IPS-11a (cell line): ENCODE data around the gene MYBPH.

Source experiments
- H3K4me3 ChIP-seq: one replicate; pipeline ENCODE4 v1.5.1; 2013; ENCODE audit warnings: low read depth, low read length, control low read depth

Gene MYBPH

DNA sequence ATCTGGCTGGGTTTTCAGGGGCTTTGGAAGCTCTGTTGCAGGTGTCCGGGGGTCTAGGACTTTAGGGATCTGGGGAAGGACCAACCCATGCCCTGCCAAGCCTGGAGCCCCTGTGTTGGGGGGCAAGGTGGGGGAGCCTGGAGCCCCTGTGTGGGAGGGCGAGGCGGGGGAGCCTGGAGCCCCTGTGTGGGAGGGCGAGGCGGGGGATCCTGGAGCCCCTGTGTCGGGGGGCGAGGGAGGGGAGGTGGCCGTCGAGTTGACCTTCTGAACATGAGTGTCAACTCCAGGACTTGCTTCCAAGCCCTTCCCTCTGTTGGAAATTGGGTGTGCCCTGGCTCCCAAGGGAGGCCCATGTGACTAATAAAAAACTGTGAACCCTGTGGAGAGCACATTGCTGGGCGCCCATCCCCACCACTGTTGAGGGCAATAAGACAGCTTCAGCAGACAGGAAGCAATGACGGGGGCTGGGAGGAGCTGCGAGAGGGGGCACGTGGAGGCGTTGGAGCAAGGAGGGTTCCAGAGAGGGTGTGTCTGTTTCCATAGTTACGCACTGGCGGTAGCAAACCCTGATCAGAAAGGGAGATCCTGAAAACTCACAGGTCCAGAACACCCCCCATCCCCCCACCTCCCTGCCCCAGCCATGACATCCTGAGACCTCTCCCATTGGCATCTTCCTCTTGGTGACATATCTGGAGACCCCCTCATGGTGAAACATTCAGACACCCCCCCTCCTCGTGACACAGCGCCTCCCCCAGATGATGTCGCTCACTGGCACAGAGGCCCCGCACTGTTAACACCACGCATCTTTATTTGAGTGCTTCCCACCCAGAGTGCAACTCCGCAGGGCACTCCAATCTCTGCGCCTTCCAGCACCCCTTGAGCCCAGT, 8.4 kb downstream of the MYBPH start:
- H3K4me3 ChIP-seq, result no peak overlapping the region

DNA sequence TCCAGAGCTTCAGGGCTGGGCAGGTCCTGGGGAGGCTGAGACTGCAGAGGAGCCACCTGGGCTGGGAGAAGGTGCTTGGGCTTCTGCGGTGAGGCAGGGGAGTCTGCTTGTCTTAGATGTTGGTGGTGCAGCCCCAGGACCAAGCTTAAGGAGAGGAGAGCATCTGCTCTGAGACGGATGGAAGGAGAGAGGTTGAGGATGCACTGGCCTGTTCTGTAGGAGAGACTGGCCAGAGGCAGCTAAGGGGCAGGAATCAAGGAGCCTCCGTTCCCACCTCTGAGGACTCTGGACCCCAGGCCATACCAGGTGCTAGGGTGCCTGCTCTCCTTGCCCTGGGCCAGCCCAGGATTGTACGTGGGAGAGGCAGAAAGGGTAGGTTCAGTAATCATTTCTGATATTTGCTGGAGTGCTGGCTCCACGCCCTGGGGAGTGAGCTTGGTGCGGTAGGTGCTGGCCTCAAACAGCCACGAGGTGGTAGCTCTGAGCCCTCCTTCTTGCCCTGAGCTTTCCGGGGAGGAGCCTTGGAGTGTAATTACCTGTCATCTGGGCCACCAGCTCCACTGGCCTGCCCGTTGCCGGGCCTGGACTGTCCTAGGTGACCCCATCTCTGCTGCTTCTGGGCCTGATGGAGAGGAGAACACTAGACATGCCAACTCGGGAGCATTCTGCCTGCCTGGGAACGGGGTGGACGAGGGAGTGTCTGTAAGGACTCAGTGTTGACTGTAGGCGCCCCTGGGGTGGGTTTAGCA, 9.3 kb downstream of the MYBPH start:
- H3K4me3 ChIP-seq, result no peak overlapping the region

DNA sequence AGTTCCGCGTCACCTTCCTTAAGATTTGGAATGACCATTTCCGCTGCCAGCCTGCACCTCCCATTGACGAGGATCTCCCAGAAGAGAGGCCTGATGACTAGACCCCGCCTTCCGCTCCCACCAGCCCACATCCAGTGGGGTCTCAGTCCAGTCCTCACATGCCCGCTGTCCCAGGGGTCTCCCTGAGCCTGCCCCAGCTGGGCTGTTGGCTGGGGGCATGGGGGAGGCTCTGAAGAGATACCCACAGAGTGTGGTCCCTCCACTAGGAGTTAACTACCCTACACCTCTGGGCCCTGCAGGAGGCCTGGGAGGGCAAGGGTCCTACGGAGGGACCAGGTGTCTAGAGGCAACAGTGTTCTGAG, 9.8 kb downstream of the MYBPH start:
- H3K4me3 ChIP-seq, result no peak overlapping the region

DNA sequence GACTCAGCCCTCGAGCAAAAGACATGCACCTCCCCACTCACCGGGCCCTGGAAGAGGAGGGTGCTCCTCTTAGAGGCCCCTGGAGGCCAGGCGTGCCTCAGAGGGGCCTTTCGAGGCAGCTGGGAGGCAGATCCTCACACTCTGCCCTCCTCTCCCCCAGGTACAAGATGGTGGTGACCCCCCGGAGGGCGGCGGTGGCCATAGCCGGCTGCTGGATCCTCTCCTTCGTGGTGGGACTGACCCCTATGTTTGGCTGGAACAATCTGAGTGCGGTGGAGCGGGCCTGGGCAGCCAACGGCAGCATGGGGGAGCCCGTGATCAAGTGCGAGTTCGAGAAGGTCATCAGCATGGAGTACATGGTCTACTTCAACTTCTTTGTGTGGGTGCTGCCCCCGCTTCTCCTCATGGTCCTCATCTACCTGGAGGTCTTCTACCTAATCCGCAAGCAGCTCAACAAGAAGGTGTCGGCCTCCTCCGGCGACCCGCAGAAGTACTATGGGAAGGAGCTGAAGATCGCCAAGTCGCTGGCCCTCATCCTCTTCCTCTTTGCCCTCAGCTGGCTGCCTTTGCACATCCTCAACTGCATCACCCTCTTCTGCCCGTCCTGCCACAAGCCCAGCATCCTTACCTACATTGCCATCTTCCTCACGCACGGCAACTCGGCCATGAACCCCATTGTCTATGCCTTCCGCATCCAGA, 10.4 kb downstream of the MYBPH start:
- no peak overlapping the region for H3K4me3 ChIP-seq

DNA sequence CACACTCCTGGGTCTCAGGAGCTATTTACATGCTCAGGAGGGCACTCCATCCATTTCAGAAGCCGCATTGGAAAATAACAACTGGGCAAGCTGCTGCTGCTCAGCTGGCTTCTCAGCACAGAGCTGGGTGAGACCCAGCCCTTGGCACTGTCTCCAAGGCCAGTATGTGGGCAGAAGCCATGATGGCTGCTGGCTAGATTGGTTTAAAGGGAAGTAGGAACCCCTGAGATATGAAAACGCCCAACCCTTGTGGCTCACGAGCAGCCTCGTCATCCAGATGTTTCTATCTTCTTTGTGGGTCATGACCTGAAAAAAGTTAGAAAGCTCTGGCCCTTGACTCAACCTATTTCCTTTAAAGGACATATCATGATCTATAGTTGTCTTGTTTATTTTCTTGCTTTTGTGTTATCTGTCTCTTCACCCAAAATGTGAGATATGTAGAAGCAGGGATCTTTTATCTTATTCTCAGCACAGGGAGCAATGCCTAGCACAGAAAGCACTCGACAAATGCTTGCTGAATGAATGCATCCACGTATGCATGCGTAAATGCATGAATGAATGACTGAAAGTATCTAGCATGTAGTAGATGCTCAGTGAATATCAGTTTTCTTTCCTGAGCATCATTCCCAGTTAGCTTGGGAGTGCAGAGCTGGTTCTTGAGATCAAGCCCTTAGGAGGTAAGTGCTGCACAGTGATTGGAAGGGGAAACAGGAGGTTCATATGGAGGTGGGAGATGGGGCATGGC, 11.6 kb downstream of the MYBPH start:
- H3K4me3 ChIP-seq, result no peak overlapping the region

- no peak overlapping the region for H3K4me3 ChIP-seq
These were observed 13.2 kb downstream of the MYBPH start for GRCh38 chr1:203162403-203162802.

GRCh38 chr1:203161703-203162102, 13.9 kb downstream of the MYBPH start:
- no peak overlapping the region for H3K4me3 ChIP-seq

- no peak overlapping the region for H3K4me3 ChIP-seq
These were observed 14.5 kb downstream of the MYBPH start for GRCh38 chr1:203161175-203161574.

GRCh38 chr1:203159844-203160243, 15.8 kb downstream of the MYBPH start:
- no peak overlapping the region for H3K4me3 ChIP-seq

- no peak overlapping the region for H3K4me3 ChIP-seq
These were observed 16.5 kb downstream of the MYBPH start for GRCh38 chr1:203158960-203159665.

DNA sequence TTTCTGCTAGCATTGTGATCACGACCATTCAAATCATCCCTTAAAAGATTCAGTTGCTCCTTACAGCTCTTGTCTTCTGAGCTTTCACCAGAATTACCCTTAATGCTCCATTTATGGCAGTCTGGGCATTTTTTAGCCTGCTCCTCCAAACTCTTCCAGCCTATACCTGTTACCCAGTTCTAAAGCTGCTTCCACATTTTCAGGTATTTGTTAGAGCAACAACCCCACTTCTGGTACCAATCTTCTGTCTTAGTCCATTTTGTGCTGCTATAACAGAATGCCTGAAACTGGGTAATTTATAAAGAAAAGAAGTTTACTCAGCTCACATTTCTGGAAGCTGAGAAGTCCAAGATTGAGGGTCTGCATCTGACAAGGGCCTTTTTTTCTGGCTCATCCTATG, 17.2 kb downstream of the MYBPH start:
- H3K4me3 ChIP-seq, result no peak overlapping the region

GRCh38 chr1:203156280-203156679, 19.3 kb downstream of the MYBPH start:
- H3K4me3 ChIP-seq, result no peak overlapping the region

- no peak overlapping the region for H3K4me3 ChIP-seq
These were observed 21.4 kb downstream of the MYBPH start for GRCh38 chr1:203153989-203154821.

- H3K4me3 ChIP-seq, result no peak overlapping the region
These were observed 22.3 kb downstream of the MYBPH start for GRCh38 chr1:203153051-203153988.

DNA sequence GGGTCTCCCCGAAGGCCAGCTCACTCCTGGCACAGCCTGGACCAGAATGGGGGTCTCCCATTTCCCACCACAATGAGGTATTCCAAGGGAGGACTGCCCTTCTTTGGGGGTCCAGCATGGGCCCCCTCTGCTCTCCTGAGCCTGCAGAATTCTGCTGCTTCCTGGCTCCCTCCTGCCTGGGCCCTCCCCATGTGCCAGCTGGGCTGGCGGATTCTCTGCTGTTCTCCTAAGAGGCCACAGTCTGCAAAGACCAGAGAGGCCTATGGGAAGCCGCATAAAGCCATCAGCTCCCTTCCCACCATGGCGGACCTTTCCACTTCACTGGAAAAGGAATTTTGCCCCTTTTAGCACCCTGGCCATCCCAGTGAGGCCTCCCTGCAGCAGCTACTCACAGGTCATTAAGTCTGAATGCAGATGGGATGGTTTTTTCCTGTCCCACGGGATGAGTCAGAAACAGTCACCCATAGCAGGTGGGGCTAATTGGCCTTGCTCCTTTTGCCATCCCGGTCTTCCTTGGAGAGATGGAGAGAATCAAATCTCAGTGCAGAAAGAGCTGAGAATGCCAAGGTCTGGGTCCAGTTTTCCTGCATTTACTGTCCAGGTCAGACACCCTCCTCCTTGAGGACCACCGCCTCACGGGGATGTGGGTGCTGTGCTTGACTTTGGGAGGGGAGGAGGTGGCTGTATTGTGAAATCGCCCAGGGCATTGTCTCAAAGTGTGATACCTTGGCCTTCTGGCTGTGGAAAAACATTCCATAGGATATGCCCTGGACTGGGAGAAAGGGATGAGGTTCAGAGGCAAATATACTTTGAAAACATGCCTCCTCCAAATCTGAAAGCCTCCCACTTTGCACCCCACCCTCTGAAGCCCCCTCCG, 23.2 kb downstream of the MYBPH start:
- H3K4me3 ChIP-seq, result no peak overlapping the region

- no peak overlapping the region for H3K4me3 ChIP-seq
These were observed 24.1 kb downstream of the MYBPH start for GRCh38 chr1:203151362-203152157.
